NCI-H2081 (cell line): ENCODE measurements around the gene KCNAB2.

Experiments used
- DNase-seq, 2 experiments: peaks; one replicate each; lab custom pipeline; 2025; lab: John Stamatoyannopoulos, UW

Gene KCNAB2

DNA sequence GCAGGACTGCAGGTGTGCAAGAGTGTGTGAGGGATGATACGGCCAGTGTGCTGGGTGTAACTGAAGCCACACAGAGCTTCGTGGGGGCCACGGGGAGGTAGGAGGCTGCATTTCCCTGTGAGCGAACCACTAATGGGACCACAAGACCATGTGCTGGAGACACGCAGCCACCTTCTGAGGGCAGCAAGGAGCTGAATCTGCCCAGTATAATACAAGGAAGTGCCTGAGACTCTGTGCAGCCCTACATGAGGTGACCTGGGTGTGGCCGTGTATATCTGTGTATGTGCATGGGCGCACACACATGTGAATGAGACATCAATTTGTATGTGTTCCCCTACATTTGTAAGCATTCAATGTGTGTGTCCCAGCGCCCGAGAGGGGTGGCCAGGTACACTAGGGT is 83.6 kb downstream of the KCNAB2 start:
- DNase-seq: no peak

DNA sequence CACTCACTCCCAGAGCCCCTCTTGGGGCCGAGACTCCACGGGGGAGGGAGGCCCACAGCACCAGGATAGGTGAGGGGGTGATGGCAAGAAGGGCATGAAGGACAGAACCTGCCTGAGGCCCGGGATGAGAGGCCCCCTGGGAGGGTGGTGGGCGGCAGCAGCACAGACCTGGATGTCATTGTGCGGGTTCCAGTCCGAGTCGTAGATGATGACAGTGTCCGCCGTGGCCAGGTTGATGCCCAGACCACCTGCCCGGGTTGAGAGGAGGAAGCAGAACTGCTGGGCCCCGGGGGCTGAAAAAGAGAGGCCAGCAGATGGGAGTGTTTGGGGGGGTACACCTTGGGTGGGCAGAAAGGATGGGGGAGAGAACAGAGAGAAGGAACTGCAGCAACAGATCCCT is 84.3 kb downstream of the KCNAB2 start:
- DNase-seq: no peak

DNA sequence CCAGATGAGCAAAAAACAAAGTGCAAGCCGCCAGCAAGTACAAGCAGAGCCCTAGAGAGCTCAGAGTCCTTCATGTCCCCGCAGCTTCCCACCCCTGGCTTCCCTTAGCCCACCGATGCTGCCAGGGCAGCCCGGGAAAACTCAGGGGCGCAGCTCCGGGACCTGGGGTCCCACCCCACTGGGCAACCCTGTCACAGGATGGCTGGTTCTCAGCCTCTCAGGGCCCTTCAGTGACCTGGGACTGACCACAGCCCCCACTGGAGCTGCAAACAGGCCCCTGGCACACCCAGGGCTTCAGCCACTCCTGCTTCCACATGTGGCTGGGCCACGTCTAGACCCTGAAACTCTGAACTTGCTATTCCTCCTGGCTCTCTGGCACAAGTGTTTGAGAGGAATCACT is 84.9 kb downstream of the KCNAB2 start:
- DNase-seq: no peak

DNA sequence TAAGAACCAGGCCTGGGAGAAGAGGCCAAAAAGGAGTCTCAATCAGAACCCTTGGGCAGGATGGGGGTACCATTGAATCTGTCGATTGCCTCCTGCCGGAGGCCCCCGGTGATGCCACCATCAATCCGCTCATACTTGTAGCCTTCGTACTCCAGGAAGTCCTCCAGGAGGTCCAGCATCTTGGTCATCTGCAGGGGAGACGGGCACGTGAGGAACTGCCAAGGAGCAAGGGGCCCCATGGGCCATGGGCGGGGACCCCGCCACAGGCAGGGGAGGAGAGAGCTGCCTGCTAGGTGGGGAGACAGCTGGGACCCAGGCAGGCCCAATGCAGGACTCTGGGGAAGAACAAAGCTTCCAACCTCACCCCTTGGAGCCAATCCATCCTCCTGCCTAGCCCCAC is 85.9 kb downstream of the KCNAB2 start:
- no peak for DNase-seq

DNA sequence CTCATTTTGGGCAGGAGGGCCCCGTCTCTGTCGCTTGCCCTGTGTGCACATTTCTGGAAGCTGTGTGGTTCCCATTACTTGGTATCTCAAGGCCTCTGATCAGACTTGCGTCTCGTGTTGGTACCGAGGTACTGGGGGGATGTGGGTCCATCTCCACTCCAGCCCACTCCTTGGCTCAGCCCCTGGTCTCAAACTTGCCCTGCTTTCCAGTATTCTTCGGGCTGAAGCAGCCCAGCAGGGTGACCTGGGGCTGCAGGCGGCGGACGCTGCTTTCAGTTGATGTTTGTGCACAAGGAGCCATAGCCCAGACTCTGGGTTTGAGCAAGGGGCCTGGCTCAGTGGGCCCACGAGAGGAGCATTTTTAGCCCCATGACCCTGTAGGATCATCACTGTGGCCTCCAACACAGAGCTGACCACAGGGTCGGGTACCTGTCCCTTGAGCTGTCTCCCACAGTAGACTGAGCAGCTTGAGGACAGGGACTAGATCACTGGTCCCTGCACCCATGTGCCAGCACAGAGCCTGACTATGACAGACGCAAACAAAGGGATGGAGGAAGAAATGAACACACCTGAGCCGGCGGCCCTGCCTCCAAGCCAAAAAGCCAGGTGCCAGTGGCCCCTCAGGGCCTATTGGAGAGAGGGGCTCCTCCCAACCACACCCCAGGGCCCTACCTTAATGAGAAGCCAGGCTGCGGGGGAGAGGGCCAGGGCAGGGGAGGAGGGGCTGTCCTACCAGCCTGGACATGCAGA is 87.6 kb downstream of the KCNAB2 start:
- DNase-seq: no peak

DNA sequence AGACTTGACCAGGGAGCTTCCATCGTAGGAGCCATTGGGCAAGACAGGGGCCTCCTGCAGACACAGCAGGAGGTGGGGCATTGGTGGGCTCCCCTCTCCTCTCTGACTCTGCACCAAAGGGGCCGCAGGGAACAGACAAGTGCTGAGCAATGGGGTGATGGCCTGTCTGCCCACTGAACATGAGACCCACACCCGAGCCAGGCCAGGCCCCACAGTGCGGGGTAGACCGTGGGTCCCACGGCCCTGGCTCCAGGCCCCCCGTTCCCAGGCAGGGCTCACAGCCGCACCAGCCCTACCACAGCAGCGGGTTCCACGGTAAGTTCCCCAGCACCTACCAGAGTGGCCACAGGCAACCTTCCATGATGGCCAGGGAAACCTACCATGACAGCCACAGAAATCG is 88.5 kb downstream of the KCNAB2 start:
- no peak for DNase-seq

DNA sequence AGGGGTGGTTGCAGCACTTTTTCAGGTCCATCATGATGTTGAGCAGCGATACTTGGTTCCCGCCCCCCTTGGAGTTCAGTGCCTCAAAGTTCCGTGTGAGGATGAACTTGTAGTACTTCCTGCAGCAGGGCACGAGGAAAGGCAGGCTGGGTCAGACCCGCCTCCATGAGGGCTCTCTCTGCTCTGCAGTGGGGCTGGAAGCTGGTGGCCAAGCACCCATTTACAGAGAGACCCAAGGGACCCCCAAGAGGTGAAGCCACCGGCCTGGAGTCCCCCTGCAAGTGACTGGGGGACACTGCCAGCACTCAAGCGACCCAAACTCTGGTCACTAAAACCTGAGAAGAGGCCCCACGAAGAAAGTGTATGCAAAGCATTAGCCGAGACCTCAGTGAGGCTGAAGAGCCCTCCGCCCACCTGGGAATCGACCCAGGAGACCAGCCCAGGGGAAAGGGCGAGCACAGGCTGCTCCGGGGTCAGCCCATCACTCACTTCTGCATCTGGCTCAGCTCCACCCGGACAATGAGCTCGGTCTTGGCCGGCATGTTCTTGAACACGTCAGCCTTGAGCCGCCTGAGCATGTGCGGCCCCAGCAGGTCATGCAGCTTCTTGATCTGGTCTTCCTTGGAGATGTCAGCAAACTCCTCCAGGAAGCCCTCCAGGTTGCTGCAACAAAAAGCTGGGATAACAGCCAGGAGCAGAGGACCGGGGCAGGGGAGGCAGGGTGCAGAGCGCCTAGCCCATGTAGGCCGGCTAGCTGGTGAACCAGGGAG is 89.2 kb downstream of the KCNAB2 start:
- DNase-seq: no peak

DNA sequence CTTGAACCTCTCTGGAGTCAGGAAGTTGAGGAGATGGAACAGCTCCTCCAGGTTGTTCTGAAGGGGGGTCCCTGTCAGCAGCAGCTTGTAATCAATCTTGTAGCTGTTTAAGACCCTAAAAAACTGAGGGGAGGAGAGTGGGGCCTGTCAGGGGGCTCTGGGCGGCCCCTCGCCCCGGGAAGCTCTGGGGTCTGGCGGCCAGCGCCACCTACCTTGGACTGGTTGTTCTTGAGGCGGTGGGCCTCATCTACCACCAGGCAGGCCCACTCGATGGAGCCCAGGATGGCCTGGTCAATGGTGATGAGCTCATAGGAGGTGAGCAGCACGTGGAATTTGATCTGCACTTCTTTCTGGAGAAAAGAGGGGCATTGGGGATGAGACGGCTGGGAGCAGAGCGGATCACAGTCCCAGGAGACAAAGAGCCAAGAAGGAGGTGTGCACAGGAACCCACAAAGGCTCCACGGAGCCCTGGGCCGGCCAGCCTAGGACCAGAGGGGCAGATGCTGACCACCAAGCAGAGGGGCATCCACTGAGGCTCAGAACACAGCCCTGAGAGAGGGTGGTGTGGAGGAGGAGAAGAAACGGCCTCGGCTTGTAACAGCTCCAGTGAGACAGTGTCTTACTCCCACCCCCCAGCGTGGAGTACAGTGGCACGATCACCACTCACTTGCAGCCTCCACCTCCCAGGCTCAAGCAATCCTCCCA is 91.0 kb downstream of the KCNAB2 start:
- no peak for DNase-seq

DNA sequence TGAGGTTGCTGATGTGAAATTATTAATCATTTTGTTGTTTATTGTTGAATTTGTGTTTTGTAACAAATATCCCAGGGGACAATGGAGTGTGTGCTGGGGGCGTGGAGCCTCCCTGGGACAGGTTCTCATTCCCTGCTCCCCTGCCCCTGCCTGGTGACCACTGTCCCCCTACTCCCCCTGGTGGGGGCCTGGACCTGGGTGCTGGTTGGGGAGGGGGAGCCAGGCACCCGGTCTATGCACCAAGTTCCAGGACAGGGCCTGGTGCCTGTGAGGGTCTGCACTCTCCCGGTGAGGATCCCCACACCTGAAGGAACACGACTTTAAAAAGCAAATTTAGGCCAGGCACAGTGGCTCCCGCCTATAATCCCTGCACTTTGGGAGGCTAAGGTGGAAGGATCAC is 92.1 kb downstream of the KCNAB2 start:
- no peak for DNase-seq

DNA sequence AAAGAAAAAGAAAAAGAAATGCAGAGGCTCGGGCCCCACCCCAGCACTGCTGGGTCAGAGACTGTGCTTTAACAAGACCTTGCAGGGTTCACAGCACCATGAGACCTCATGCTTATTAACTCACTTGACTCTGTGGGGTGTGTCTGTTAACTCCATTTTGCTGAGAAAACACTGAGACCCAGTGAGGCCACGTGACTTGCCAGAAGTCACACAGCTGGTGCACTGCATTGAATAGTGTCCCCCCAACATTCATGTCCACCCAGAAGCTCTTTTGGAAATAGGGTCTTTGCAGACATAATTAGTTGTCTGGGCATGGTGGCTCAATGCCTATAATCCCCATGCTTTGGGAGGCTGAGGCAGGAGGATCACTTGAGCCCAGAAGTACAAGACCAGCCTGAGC is 94.7 kb downstream of the KCNAB2 start:
- DNase-seq: no peak

DNA sequence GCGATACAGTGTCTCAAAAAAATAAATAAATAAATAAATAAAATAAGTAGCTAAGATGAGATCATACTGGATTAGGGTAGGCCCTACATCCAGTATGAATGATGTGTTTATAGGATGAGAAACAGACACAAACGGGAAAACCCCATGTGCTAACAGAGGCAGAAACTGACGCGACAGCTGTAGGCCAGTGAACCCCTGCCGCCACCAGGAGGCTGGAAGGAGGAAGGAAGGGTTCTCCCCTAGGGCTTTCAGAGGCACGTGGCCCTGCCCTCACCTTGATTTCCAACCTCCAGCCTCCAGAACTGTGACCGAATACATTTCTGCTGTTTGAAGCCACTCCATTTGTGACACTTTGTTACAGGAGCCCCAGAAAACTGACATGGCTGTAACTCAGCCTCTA is 95.9 kb downstream of the KCNAB2 start:
- no peak for DNase-seq

DNA sequence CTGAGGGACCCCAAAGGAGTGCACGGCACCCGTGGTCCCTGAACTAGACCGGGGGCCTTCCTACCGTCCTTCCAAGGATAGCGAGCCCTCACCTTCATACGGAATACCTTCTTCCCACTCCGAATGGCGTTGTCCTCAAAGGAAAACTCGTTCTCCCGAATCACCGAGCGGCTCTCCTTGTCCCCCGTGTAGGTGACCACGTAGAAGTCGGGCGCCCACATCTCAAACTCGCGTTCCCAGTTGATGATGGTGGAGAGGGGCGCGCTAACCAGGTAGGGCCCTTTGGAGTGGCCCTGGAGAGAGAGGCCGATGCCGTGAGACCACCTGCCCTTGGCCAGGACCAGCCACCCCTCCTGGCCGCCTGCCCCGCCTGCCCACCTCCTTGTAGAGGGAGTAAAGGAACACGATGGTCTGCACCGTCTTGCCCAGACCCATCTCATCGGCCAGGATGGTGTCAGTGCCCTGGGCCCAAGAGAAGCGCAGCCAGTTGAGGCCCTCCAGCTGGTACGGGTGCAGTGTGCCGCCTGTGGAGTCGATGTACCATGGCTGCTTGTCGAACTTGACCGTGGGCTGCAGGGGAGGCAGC is 96.4 kb downstream of the KCNAB2 start:
- DNase-seq: no peak

DNA sequence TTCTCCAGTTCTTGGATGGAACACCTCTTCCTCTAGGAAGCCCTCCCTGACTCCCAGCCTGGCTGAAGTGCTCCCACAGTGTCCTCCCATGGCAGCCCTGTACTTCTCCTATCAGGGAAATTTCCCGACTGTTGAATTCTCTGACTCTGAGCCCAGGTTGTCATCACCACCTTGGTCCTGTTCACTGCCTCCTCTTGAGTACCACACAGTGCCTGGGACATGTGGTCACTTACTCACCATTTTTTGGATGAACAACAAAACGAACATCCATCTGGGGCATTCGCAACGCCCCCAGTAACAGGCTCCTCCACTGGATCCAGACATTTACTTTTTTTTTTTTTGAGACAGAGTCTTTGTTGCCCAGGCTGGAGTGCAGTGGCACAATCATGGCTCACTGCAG is 97.0 kb downstream of the KCNAB2 start:
- DNase-seq: no peak

DNA sequence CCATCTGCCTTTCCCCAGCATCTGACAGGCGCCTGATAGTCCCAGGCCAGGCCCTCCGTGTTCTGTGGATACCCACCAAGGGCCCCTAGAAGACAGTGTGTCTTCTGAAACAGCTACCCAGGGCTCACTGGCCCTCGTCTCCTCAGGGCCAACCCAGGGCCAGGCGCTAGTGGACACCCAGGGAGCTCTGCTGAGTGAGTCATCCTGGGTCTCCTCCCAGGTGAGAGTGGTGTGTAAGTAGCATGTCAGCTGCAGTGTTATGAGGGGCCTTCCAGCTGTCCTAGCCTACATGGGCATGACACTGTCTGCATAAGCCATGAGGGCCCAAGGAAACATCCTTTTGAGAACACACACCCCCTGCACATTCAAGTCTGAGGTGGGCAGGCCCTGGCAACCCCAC is 97.7 kb downstream of the KCNAB2 start:
- no peak for DNase-seq

DNA sequence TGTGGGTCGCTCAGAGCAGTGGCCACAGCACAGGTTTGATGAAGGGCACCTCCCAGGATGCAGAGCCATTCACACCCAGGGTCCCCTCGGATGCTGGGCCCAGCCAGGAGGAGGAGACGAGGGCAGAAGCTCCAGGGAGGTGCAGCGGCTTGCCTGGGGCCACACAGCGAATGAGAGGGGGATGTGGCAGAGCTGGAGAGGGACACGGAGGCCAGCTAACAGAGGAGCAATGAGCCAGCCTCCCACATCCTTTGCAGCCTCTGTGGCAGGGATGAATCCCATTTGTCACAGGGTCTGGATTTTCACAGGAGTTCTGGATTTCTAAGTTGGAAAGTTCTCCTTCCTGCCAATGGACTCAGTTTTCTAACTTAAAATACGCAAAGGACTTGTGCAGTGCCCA is 98.5 kb downstream of the KCNAB2 start:
- no peak for DNase-seq

DNA sequence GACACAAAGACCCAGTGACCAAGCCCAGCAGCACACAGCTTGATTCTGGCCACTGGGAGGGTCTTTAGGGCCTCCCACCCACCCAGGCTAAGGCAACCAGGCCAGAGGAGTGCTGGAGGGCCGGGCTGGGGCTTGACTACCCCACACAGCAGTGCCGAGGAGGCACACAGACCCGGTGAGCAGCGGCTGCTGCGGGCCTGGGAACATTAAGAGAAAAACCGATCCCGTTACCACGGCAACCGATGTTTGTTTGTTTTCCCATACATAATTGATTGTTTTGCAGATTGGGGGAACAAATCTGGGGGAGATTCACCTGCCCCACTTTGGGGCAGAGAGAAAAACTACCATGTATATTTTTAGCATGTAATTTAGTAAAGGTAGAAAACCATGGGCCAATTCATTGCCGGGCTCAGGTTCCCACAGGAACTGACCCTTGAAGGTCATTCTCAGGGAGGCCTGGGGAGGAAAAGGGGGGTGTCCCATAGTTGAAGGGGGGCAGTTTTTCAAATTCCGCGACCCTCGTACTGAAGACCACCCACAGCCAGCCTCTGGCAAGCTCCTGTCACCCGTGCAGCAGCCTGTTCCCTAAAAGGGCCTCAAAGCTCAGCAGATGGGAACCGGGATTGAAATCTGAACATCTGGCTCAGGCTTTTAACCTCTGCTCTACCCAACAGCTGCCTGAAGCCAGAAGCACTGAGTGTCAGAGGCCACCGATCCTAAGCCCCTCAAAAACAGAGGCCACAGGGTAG is 99.1 kb downstream of the KCNAB2 start:
- no peak for DNase-seq

DNA sequence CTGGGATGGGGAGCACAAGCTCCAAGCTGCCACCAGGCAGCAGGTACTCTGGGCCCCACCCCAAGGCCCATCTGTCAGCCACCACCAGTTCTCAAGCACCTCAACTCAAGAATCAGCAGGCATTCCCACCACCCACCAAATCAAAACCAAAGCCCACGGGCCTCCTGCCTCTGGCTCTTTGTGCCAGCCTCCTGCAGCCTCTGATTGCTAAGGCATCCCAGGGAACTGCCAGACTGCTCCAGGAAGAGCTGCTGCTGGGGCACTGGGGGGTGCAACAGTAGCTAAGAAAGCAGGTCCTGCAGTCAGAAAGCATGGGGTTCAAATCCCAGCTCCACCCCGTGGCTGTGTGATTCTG is 99.7 kb downstream of the KCNAB2 start:
- DNase-seq: no peak

DNA sequence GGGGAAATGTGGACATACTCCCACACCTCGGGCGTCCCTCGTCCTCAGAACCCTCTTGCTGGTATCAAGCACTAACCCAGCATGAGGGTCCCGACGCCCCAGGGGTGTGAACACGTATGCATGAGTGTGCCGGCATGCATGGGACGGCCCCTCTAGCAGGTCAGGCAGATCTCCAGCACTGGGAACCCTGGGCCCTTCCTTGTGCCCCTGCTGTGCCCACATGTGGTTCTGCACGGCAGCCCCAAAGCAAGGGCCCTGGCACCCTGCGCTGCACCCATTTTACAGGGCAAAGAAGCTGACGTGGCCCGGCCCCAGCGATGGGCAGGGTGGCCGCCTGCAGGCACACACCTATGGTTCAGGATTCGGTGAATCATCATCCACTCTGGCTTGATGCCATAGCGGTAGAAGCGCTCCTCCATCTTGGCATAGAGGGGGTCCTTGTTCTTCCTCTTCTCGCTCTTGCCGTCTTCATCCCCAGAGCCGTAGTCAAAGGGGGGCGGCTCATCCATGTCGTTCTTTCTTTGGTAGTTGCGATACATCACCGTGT is 100.2 kb downstream of the KCNAB2 start:
- no peak for DNase-seq

DNA sequence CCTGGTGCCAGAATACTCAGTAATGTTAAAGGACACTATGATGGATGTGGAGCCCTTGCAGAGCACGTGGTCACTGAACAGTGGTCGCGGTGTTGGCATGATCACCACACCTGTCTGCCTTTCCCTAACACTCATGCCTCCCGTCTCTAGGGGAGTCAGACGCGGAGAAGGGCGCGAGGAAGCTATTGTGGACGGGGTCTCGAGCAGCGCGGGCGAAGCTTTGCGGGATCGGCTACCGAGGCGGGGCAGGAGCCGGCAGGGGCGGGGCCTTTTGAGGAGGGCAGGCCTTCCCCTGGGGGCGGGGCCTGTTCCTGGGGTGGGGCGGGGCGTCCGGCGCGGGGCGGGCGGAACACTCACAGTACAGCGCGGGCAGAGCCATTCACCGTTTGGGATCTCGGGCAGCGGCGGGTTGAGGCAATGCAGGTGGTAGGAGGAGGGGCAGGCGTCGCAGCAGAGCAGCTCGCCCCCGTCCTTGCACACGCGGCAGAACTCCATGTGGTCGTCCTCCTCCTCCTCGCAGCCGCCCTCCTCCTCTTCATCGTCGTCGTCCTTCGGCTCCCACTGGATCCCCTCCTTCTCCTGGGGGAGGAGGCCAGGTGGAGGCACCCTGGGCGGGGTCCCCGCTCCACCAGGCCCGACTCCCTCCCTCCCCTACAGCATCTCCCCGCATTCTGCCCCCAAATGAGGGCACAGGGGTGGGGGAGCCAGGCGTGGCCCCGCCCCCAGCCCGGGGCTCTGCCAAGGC is 103.0 kb downstream of the KCNAB2 start:
- peak; percentile 49 to 60 for DNase-seq

DNA sequence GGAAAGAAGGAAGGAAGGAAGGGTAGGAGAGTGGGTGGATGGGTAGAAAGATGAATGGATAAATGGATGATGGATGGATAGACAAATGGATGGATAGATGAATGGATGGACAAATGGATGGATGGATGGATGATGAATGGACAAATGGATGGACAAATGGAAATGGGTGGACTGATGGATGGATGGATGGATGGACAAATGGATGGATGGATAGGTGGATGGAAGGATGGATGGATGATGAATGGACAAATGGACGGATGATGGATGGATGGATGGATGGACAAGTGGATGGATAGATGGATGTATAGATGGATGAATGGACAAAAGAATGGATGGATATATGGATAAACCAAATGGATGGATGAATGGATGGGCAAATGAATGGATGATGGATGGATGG is 103.9 kb downstream of the KCNAB2 start:
- DNase-seq: no peak
